Measurements from ENCODE around the gene KCP. TPM values are rescaled to one million over a fixed set of nuclear protein-coding genes. Genes with fewer than 3 reads are reported as not detected.

Gene KCP
- total and polyA plus RNA-seq, 4 donors: 0.15 to 6.1 (median 2.1) TPM; not detected in 1

- Histone ChIP-seq H3K27ac (ENCODE audit: low read depth in 1 of 2, low read length in 2 of 2) (no peak overlapping the region), H3K27me3 (ENCODE audit: control insufficient read depth in 1 of 2, insufficient read depth in 2 of 2, low read length in 1 of 2) (no peaks in the 10 kb centered on the region), H3K4me1 (ENCODE audit: control insufficient read depth in 1 of 2, insufficient read depth in 2 of 2, low read length in 2 of 2) (no peaks in the 10 kb centered on the region), H3K4me3 (ENCODE audit: low read length in 2 of 2) (no peak overlapping the region), H3K36me3 (ENCODE audit: control insufficient read depth in 1 of 2, insufficient read depth in 2 of 2, low read length in 1 of 2) (no peaks in the 10 kb centered on the region), H3K9me3 (ENCODE audit: control insufficient read depth, low read length) (no peaks in the 10 kb centered on the region)
- 75 to 84% methylated on average over 8 of the region's 8 CpGs for WGBS, 2 donors
- intact Hi-C loops (cut with DNase I): no loop called here
- ATAC-seq (ENCODE audit: low FRiP score) (no peak), DNase-seq (peak in 1 of 2 donors; percentile 21)
Observed at GRCh38 chr7:128924707-128925588, 14.4 kb upstream of the KCP start.

- Histone ChIP-seq H3K4me1 (ENCODE audit: control insufficient read depth in 1 of 2, insufficient read depth in 2 of 2, low read length in 2 of 2) (no peaks in the 10 kb centered on the region), H3K36me3 (ENCODE audit: control insufficient read depth in 1 of 2, insufficient read depth in 2 of 2, low read length in 1 of 2) (no peaks in the 10 kb centered on the region), H3K27ac (ENCODE audit: low read depth in 1 of 2, low read length in 2 of 2) (no peak overlapping the region), H3K9me3 (ENCODE audit: control insufficient read depth, low read length) (no peaks in the 10 kb centered on the region), H3K27me3 (ENCODE audit: control insufficient read depth in 1 of 2, insufficient read depth in 2 of 2, low read length in 1 of 2) (no peaks in the 10 kb centered on the region), H3K4me3 (ENCODE audit: low read length in 2 of 2) (no peak overlapping the region)
- intact Hi-C loops (cut with DNase I): no loop called here
- WGBS, 2 donors: 76 to 78% methylated on average over 5 of the region's 5 CpGs
- ATAC-seq (ENCODE audit: low FRiP score): no peak
- DNase-seq: peak in 1 of 2 donors; percentile 23
Observed at GRCh38 chr7:128923411-128923800, 12.9 kb upstream of the KCP start.

GRCh38 chr7:128922496-128923410, 12.2 kb upstream of the KCP start:
- Histone ChIP-seq H3K4me3 (ENCODE audit: low read length in 2 of 2) (no peak overlapping the region), H3K4me1 (ENCODE audit: control insufficient read depth in 1 of 2, insufficient read depth in 2 of 2, low read length in 2 of 2) (no peaks in the 10 kb centered on the region), H3K27me3 (ENCODE audit: control insufficient read depth in 1 of 2, insufficient read depth in 2 of 2, low read length in 1 of 2) (no peaks in the 10 kb centered on the region), H3K36me3 (ENCODE audit: control insufficient read depth in 1 of 2, insufficient read depth in 2 of 2, low read length in 1 of 2) (no peaks in the 10 kb centered on the region), H3K9me3 (ENCODE audit: control insufficient read depth, low read length) (no peaks in the 10 kb centered on the region), H3K27ac (ENCODE audit: low read depth in 1 of 2, low read length in 2 of 2) (no peak overlapping the region)
- intact Hi-C loops (cut with DNase I): no loop called here
- ATAC-seq (ENCODE audit: low FRiP score) (no peak), DNase-seq (peak in 1 of 2 donors; percentile 34)
- 76 to 81% methylated on average over 16 of the region's 16 CpGs for WGBS, 2 donors

- Histone ChIP-seq H3K4me1 (ENCODE audit: control insufficient read depth in 1 of 2, insufficient read depth in 2 of 2, low read length in 2 of 2) (no peaks in the 10 kb centered on the region), H3K27me3 (ENCODE audit: control insufficient read depth in 1 of 2, insufficient read depth in 2 of 2, low read length in 1 of 2) (no peaks in the 10 kb centered on the region), H3K9me3 (ENCODE audit: control insufficient read depth, low read length) (no peaks in the 10 kb centered on the region), H3K36me3 (ENCODE audit: control insufficient read depth in 1 of 2, insufficient read depth in 2 of 2, low read length in 1 of 2) (no peaks in the 10 kb centered on the region), H3K4me3 (ENCODE audit: low read length in 2 of 2) (no peak overlapping the region), H3K27ac (ENCODE audit: low read depth in 1 of 2, low read length in 2 of 2) (no peak overlapping the region)
- no peak for ATAC-seq (ENCODE audit: low FRiP score)
- DNase-seq: no peak
- WGBS, 2 donors: 75 to 77% methylated on average over 9 of the region's 9 CpGs
- intact Hi-C loops (cut with DNase I): no loop called here
Observed at GRCh38 chr7:128921866-128922440, 11.4 kb upstream of the KCP start.

- intact Hi-C loops (cut with DNase I): no loop called here
- H3K36me3 ChIP-seq (ENCODE audit: control insufficient read depth in 1 of 2, insufficient read depth in 2 of 2, low read length in 1 of 2): no peaks in the 10 kb centered on the region
- peak in 1 of 2 donors; percentile 10 for DNase-seq
- no peak overlapping the region for H3K27ac ChIP-seq (ENCODE audit: low read depth in 1 of 2, low read length in 2 of 2)
- H3K4me1 ChIP-seq (ENCODE audit: control insufficient read depth in 1 of 2, insufficient read depth in 2 of 2, low read length in 2 of 2): no peaks in the 10 kb centered on the region
- H3K9me3 ChIP-seq (ENCODE audit: control insufficient read depth, low read length): no peaks in the 10 kb centered on the region
- no peaks in the 10 kb centered on the region for H3K27me3 ChIP-seq (ENCODE audit: control insufficient read depth in 1 of 2, insufficient read depth in 2 of 2, low read length in 1 of 2)
- H3K4me3 ChIP-seq (ENCODE audit: low read length in 2 of 2): no peak overlapping the region
- WGBS, 2 donors: 36 to 42% methylated on average over 13 of the region's 13 CpGs
- ATAC-seq (ENCODE audit: low FRiP score): no peak
Observed at GRCh38 chr7:128920913-128921582, 10.5 kb upstream of the KCP start.

GRCh38 chr7:128919881-128920799, 9.6 kb upstream of the KCP start:
- no peak overlapping the region for H3K4me3 ChIP-seq (ENCODE audit: low read length in 2 of 2)
- DNase-seq (no peak), ATAC-seq (ENCODE audit: low FRiP score) (no peak)
- H3K9me3 ChIP-seq (ENCODE audit: control insufficient read depth, low read length): no peaks in the 10 kb centered on the region
- 51 to 60% methylated on average over 14 of the region's 14 CpGs for WGBS, 2 donors
- H3K27me3 ChIP-seq (ENCODE audit: control insufficient read depth in 1 of 2, insufficient read depth in 2 of 2, low read length in 1 of 2): no peaks in the 10 kb centered on the region
- intact Hi-C loops (cut with DNase I): no loop called here
- no peaks in the 10 kb centered on the region for H3K4me1 ChIP-seq (ENCODE audit: control insufficient read depth in 1 of 2, insufficient read depth in 2 of 2, low read length in 2 of 2)
- no peak overlapping the region for H3K27ac ChIP-seq (ENCODE audit: low read depth in 1 of 2, low read length in 2 of 2)
- no peaks in the 10 kb centered on the region for H3K36me3 ChIP-seq (ENCODE audit: control insufficient read depth in 1 of 2, insufficient read depth in 2 of 2, low read length in 1 of 2)

GRCh38 chr7:128919241-128919640, 8.7 kb upstream of the KCP start:
- Histone ChIP-seq H3K9me3 (ENCODE audit: control insufficient read depth, low read length) (no peaks in the 10 kb centered on the region), H3K36me3 (ENCODE audit: control insufficient read depth in 1 of 2, insufficient read depth in 2 of 2, low read length in 1 of 2) (no peaks in the 10 kb centered on the region), H3K27ac (ENCODE audit: low read depth in 1 of 2, low read length in 2 of 2) (no peak overlapping the region), H3K4me1 (ENCODE audit: control insufficient read depth in 1 of 2, insufficient read depth in 2 of 2, low read length in 2 of 2) (no peaks in the 10 kb centered on the region), H3K4me3 (ENCODE audit: low read length in 2 of 2) (no peak overlapping the region), H3K27me3 (ENCODE audit: control insufficient read depth in 1 of 2, insufficient read depth in 2 of 2, low read length in 1 of 2) (no peaks in the 10 kb centered on the region)
- intact Hi-C loops (cut with DNase I): no loop called here
- ATAC-seq (ENCODE audit: low FRiP score): no peak
- 76 to 77% methylated on average over 6 of the region's 6 CpGs for WGBS, 2 donors
- no peak for DNase-seq

All from aorta (tissue), 5 donors.